Endothelial cell of umbilical vein (primary cell): ENCODE data around the gene CALCR. TPM values are rescaled to one million over a fixed set of nuclear protein-coding genes. Genes with fewer than 3 reads are reported as not detected.

Experiments used
- BruUV-seq: library from RNA; stranded (reverse); fragments of 400-500 nt; replicated peaks from 2 replicates; lab custom pipeline; 2021; lab: Mats Ljungman, UMichigan
- CTCF ChIA-PET: fragments of 300-600, 350-600 bp; sonication (Branson Sonifier 250); formaldehyde crosslinking; loops from one replicate; lab custom pipeline; 2021; ENCODE audit warnings: antibody characterized with exemption, inconsistent platforms; lab: Charles Lee
- POLR2A ChIA-PET: fragments of 300-600, 350-600 bp; sonication (Branson Sonifier 250); formaldehyde crosslinking; loops from one replicate; lab custom pipeline; 2021; ENCODE audit warnings: antibody characterized with exemption, inconsistent platforms; lab: Charles Lee
- DNase-seq: peaks from one replicate; pipeline ENCODE4 v3.0.0-alpha.2; 2011; ENCODE audit warnings: low read depth, low spot score
- FAIRE-seq: peaks from 2 replicates; lab custom pipeline; 2011; peaks lifted over from hg19 to GRCh38; lab: Jason Lieb, UNC
- H2AFZ ChIP-seq: 2 replicates; pipeline ENCODE4 v1.6.0; 2012; ENCODE audit warnings: low read depth, low read length, control low read depth, inconsistent platforms
- H3K27ac ChIP-seq: 2 replicates; pipeline ENCODE4 v1.5.1; 2011; ENCODE audit warnings: low read depth, mild to moderate bottlenecking, control low read depth, low read length, moderate library complexity; ENCODE audit not compliant: insufficient read depth
- H3K27me3 ChIP-seq, 2 experiments: 2 replicates each; pipeline versions ENCODE4 v1.6.0 to v1.6.1; 2011; ENCODE audit warnings: low read length in 2 of 2, mixed read lengths in 1 of 2; ENCODE audit not compliant: control insufficient read depth in 2 of 2, insufficient read depth in 2 of 2
- H3K36me3 ChIP-seq, 2 experiments: 2 replicates in 1 of 2; 3 replicates in 1 of 2; pipeline ENCODE4 v1.5.1; 2011; ENCODE audit warnings: low read length in 2 of 2, mild to moderate bottlenecking in 1 of 2, moderate library complexity in 1 of 2; ENCODE audit not compliant: control insufficient read depth in 2 of 2, insufficient read depth in 2 of 2; ENCODE audit errors: extremely low read depth in 1 of 2
- H3K4me1 ChIP-seq: 3 replicates; pipeline ENCODE4 v1.5.1; 2011; ENCODE audit warnings: mild to moderate bottlenecking, low read length; ENCODE audit not compliant: control insufficient read depth, insufficient read depth; ENCODE audit errors: extremely low read depth
- H3K4me2 ChIP-seq: 2 replicates; pipeline ENCODE4 v1.6.1; 2011; ENCODE audit warnings: low read length, control low read depth, mixed read lengths; ENCODE audit not compliant: insufficient read depth
- H3K4me3 ChIP-seq, 3 experiments: fragments of 200-600 bp in 1 of 3; sonication (generic), shearing (Covaris generic) in 1 of 3; replicated peaks in 1 of 3; 2 replicates each; pipeline ENCODE4 v1.5.1; 2011 to 2016; ENCODE audit warnings: control low read depth in 3 of 3, low read length in 3 of 3, mild to moderate bottlenecking in 2 of 3, inconsistent platforms in 1 of 3, low read depth in 1 of 3, moderate library complexity in 1 of 3; ENCODE audit not compliant: insufficient read depth in 1 of 3
- H3K79me2 ChIP-seq: 2 replicates; pipeline ENCODE4 v1.6.0; 2012; ENCODE audit warnings: low read length, inconsistent platforms; ENCODE audit not compliant: control insufficient read depth, insufficient read depth
- H3K9ac ChIP-seq: replicated peaks from 2 replicates; pipeline ENCODE3; 2011; ENCODE audit warnings: low read length, control low read depth; ENCODE audit not compliant: insufficient read depth; ENCODE audit errors: extremely low read depth
- H3K9me1 ChIP-seq: replicated peaks from 3 replicates; pipeline ENCODE4 v1.6.0; 2011; ENCODE audit warnings: mild to moderate bottlenecking, low read length; ENCODE audit not compliant: control insufficient read depth, insufficient read depth; ENCODE audit errors: extremely low read depth
- H3K9me3 ChIP-seq: replicated peaks from 2 replicates; pipeline ENCODE4 v1.5.1; 2012; ENCODE audit warnings: low read length, inconsistent platforms; ENCODE audit not compliant: control insufficient read depth, insufficient read depth
- H4K20me1 ChIP-seq: replicated peaks from 2 replicates; pipeline ENCODE3; 2011; ENCODE audit warnings: mild to moderate bottlenecking, low read length; ENCODE audit not compliant: control insufficient read depth, insufficient read depth; ENCODE audit errors: extremely low read depth
- EZH2 ChIP-seq: IDR thresholded peaks from 2 replicates; pipeline ENCODE4 v1.6.1; 2012; ENCODE audit warnings: borderline replicate concordance, low read depth, mild to moderate bottlenecking, moderate library complexity, low read length, inconsistent platforms; ENCODE audit not compliant: severe bottlenecking
- FOS ChIP-seq: IDR thresholded peaks from 2 replicates; pipeline ENCODE4 v1.6.1; 2011; ENCODE audit warnings: mild to moderate bottlenecking, low read length, moderate library complexity, borderline replicate concordance; ENCODE audit not compliant: insufficient read depth
- GATA2 ChIP-seq: IDR thresholded peaks from 2 replicates; pipeline ENCODE4 v1.7.0; 2011; ENCODE audit warnings: low read depth, mild to moderate bottlenecking, moderate library complexity, mixed read lengths, low read length; ENCODE audit not compliant: insufficient read length, insufficient read depth
- JUN ChIP-seq: IDR thresholded peaks from 2 replicates; pipeline ENCODE4 v1.6.1; 2011; ENCODE audit warnings: borderline replicate concordance, low read depth; ENCODE audit not compliant: insufficient read length, insufficient read depth
- MYC ChIP-seq: IDR thresholded peaks from one replicate; pipeline ENCODE4 v1.6.1; 2011; ENCODE audit warnings: mild to moderate bottlenecking, low read depth, low read length
- POLR2A ChIP-seq: IDR thresholded peaks from 2 replicates; pipeline ENCODE4 v1.6.1; 2012; ENCODE audit warnings: low read depth, mild to moderate bottlenecking, control low read depth, low read length
- POLR2AphosphoS5 ChIP-seq: IDR thresholded peaks from 2 replicates; pipeline ENCODE4 v1.6.1; 2012; ENCODE audit warnings: low read depth, mild to moderate bottlenecking, control low read depth, low read length, moderate library complexity; ENCODE audit not compliant: insufficient read depth
- dilution Hi-C: fragments of 300-500 bp; cut with MboI; formaldehyde crosslinking; loops from one replicate; pipeline ENCODE4 v1.15.0; 2019; ENCODE audit warnings: low sequenced_read_pairs; ENCODE audit not compliant: extremely low pct_ligation_motif_present
- intact Hi-C: fragments of 100-400 bp; cut with micrococcal nuclease; formaldehyde crosslinking; loops from one replicate; pipeline ENCODE4 v1.10.0; 2022
- polyA plus RNA-seq, 4 experiments: library from polyadenylated mRNA; depleted of rRNA in 3 of 4; stranded (reverse) in 3 of 4; unstranded in 1 of 4; fragments of >200 nt; gene quantifications; 2 replicates each; pipeline versions ENCODE4 v1.2.1 to v1.2.3, GENCODE V29; 2011 to 2012; ENCODE audit warnings: missing spikeins in 1 of 4
- total RNA-seq: library from RNA; stranded (reverse); gene quantifications from 2 replicates; pipeline ENCODE4 v1.2.3, GENCODE V29; 2021
- TF ChIP-seq, protein P1 (sequence below): IDR thresholded peaks from 2 replicates; pipeline ENCODE4 v1.6.1; 2011; ENCODE audit not compliant: insufficient read depth, insufficient read length
- TF ChIP-seq, protein P2 (sequence below), 2 donors: IDR thresholded peaks; 1 replicate in 1 of 2; 2 replicates in 1 of 2; pipeline ENCODE4 v1.5.1; 2011; ENCODE audit warnings: low read length in 2 of 2, mild to moderate bottlenecking in 2 of 2, moderate library complexity in 2 of 2, control low read depth in 1 of 2, inconsistent platforms in 1 of 2, low read depth in 1 of 2; ENCODE audit not compliant: insufficient read depth in 1 of 2; ENCODE audit errors: extremely low read depth in 1 of 2

Gene CALCR
- total and polyA plus RNA-seq, 2 donors (not counting 3 experiments of a cell fraction or from before 2014, with no cell fraction given) = not detected

DNA sequence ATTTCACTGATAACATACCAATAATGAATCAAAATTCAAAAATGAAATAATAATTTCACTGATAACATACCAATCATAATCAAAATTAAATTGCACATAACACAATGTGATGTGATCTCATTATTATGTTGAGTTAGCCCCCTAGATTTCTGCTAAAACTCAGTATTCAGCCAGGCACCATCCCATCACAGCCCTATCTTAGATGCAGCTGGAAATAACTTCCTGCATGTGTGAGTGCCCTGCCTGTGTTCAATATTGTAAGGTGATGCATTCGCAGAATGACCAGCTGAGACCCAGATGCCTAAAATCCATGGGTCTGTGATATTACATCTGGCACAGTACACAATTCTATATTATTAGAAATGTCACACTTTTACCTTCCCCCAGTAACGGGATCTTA lies 142.4 kb downstream of the CALCR start:
- Histone ChIP-seq H4K20me1 (no peaks in the 10 kb centered on the region), H3K36me3 (no peaks in the 10 kb centered on the region), H3K4me2 (no peak overlapping the region), H3K9ac (no peak overlapping the region), H3K79me2 (no peaks in the 10 kb centered on the region), H3K9me3 (no peaks in the 10 kb centered on the region), H3K4me1 (no peaks in the 10 kb centered on the region), H3K9me1 (no peaks in the 10 kb centered on the region), H3K27ac (no peak overlapping the region), H2AFZ (no peak overlapping the region), H3K4me3 (no peak overlapping the region), H3K27me3 (no peaks in the 10 kb centered on the region)
- TF ChIP-seq JUN = no peak
- TF ChIP-seq POLR2A = no peak
- TF ChIP-seq MYC = no peak
- TF ChIP-seq, protein P1, sequence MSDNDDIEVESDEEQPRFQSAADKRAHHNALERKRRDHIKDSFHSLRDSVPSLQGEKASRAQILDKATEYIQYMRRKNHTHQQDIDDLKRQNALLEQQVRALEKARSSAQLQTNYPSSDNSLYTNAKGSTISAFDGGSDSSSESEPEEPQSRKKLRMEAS = no peak
- TF ChIP-seq, protein P2, sequence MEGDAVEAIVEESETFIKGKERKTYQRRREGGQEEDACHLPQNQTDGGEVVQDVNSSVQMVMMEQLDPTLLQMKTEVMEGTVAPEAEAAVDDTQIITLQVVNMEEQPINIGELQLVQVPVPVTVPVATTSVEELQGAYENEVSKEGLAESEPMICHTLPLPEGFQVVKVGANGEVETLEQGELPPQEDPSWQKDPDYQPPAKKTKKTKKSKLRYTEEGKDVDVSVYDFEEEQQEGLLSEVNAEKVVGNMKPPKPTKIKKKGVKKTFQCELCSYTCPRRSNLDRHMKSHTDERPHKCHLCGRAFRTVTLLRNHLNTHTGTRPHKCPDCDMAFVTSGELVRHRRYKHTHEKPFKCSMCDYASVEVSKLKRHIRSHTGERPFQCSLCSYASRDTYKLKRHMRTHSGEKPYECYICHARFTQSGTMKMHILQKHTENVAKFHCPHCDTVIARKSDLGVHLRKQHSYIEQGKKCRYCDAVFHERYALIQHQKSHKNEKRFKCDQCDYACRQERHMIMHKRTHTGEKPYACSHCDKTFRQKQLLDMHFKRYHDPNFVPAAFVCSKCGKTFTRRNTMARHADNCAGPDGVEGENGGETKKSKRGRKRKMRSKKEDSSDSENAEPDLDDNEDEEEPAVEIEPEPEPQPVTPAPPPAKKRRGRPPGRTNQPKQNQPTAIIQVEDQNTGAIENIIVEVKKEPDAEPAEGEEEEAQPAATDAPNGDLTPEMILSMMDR (IDR thresholded peaks at IDR 0.05; ENCODE audit: extremely low read depth in 1 of 2, insufficient read depth in 1 of 2, low read depth in 1 of 2, low read length in 2 of 2) = no peak
- TF ChIP-seq EZH2 = no peak
- TF ChIP-seq GATA2 = no peak
- TF ChIP-seq FOS = no peak
- no peak for TF ChIP-seq POLR2AphosphoS5
- FAIRE-seq = no peak
- POLR2A ChIA-PET = no interaction called here
- intact Hi-C loops (no loop called here), dilution Hi-C loops (no loop called here)
- DNase-seq = no peak
- CTCF ChIA-PET = interaction anchor here (0.6 to 1.7 kb wide), 2 partner anchors 9 to 11 kb away, joined by 3 to 7 read pairs; no protein-coding TSS in a partner anchor
- BruUV-seq = no TSS peak
